H9 (cell line): ENCODE data around the gene SLC9A1. TPM values are rescaled to one million over a fixed set of nuclear protein-coding genes. Genes with fewer than 3 reads are reported as not detected.
A peak's percentile ranks its signal among the peaks of the same experiment; 100 is the strongest.

Experiments used
- DNase-seq: peaks from one replicate; pipeline ENCODE4 v3.0.0-alpha.2; 2017
- H2AFZ ChIP-seq: one replicate; pipeline ENCODE4 v1.6.1; 2013; ENCODE audit warnings: mild to moderate bottlenecking, low read length, control low read depth, moderate library complexity
- H2AK5ac ChIP-seq: 2 replicates; pipeline ENCODE4 v1.6.1; 2013; ENCODE audit warnings: low read length, control low read depth, mixed read lengths; ENCODE audit not compliant: insufficient read length
- H2BK120ac ChIP-seq: one replicate; pipeline ENCODE4 v1.6.1; 2013; ENCODE audit warnings: low read depth, mild to moderate bottlenecking, low read length, control low read depth, inconsistent platforms; ENCODE audit not compliant: poor library complexity, severe bottlenecking
- H2BK12ac ChIP-seq: 2 replicates; pipeline ENCODE4 v1.6.1; 2013; ENCODE audit warnings: low read length, control low read depth, mixed read lengths, low read depth; ENCODE audit not compliant: insufficient read length
- H2BK15ac ChIP-seq: 2 replicates; pipeline ENCODE4 v1.6.1; 2013; ENCODE audit warnings: low read depth, low read length, control low read depth
- H2BK20ac ChIP-seq: one replicate; pipeline ENCODE4 v1.6.1; 2013; ENCODE audit warnings: low read depth, mild to moderate bottlenecking, low read length, control low read depth, inconsistent platforms; ENCODE audit not compliant: poor library complexity, severe bottlenecking
- H2BK5ac ChIP-seq: 2 replicates; pipeline ENCODE4 v1.6.1; 2013; ENCODE audit warnings: low read length, control low read depth, mixed read lengths; ENCODE audit not compliant: insufficient read length
- H3K14ac ChIP-seq: 2 replicates; pipeline ENCODE4 v1.6.1; 2013; ENCODE audit warnings: low read length, control low read depth; ENCODE audit not compliant: insufficient read depth
- H3K18ac ChIP-seq: 2 replicates; pipeline ENCODE4 v1.6.1; 2013; ENCODE audit warnings: low read depth, mild to moderate bottlenecking, mixed read lengths, low read length, control low read depth; ENCODE audit not compliant: insufficient read length
- H3K23ac ChIP-seq: 2 replicates; pipeline ENCODE4 v1.6.1; 2013; ENCODE audit warnings: low read length, control low read depth, mixed read lengths, low read depth; ENCODE audit not compliant: insufficient read length
- H3K23me2 ChIP-seq: 2 replicates; pipeline ENCODE4 v1.6.1; 2013; ENCODE audit warnings: low read depth, mild to moderate bottlenecking, mixed read lengths, low read length, control low read depth; ENCODE audit not compliant: insufficient read length, poor library complexity, severe bottlenecking
- H3K27ac ChIP-seq: 2 replicates; pipeline ENCODE4 v1.5.1; 2013; ENCODE audit warnings: low read length, control low read depth, mixed read lengths, low read depth; ENCODE audit not compliant: insufficient read length
- H3K27me3 ChIP-seq: 2 replicates; pipeline ENCODE4 v1.6.1; 2013; ENCODE audit warnings: low read length, control low read depth, inconsistent platforms; ENCODE audit not compliant: insufficient read depth
- H3K4ac ChIP-seq: 2 replicates; pipeline ENCODE4 v1.6.1; 2013; ENCODE audit warnings: low read depth, mild to moderate bottlenecking, control low read depth, inconsistent platforms, low read length, moderate library complexity
- H3K4me1 ChIP-seq: 2 replicates; pipeline ENCODE4 v1.6.1; 2013; ENCODE audit warnings: low read length, control low read depth, inconsistent platforms; ENCODE audit not compliant: insufficient read depth
- H3K4me2 ChIP-seq: 2 replicates; pipeline ENCODE4 v1.6.1; 2013; ENCODE audit warnings: low read length, control low read depth, mixed read lengths; ENCODE audit not compliant: insufficient read length, insufficient read depth
- H3K56ac ChIP-seq: 2 replicates; pipeline ENCODE4 v1.6.1; 2013; ENCODE audit warnings: low read depth, mild to moderate bottlenecking, mixed read lengths, low read length, control low read depth; ENCODE audit not compliant: insufficient read length
- H3K79me1 ChIP-seq: 2 replicates; pipeline ENCODE4 v1.6.1; 2013; ENCODE audit warnings: low read depth, mild to moderate bottlenecking, moderate library complexity, low read length, control low read depth, inconsistent platforms; ENCODE audit not compliant: insufficient read depth, poor library complexity, severe bottlenecking
- H3K79me2 ChIP-seq: 2 replicates; pipeline ENCODE4 v1.6.1; 2013; ENCODE audit warnings: low read length, control low read depth, inconsistent platforms; ENCODE audit not compliant: insufficient read depth
- H3K9ac ChIP-seq: 2 replicates; pipeline ENCODE4 v1.6.1; 2013; ENCODE audit warnings: low read length, control low read depth, mixed read lengths; ENCODE audit not compliant: insufficient read length; ENCODE audit errors: extremely low read depth
- H3K9me3 ChIP-seq: one replicate; pipeline ENCODE4 v1.6.1; 2013; ENCODE audit warnings: low read depth, low read length, inconsistent platforms; ENCODE audit not compliant: control insufficient read depth
- H3T11ph ChIP-seq: one replicate; pipeline ENCODE4 v1.6.1; 2013; ENCODE audit warnings: mild to moderate bottlenecking, low read length, control low read depth, inconsistent platforms
- H4K20me1 ChIP-seq: one replicate; pipeline ENCODE4 v1.6.1; 2013; ENCODE audit not compliant: control insufficient read depth, insufficient read length, insufficient read depth
- H4K5ac ChIP-seq: 2 replicates; pipeline ENCODE4 v1.6.1; 2013; ENCODE audit warnings: low read depth, mild to moderate bottlenecking, mixed read lengths, low read length, control low read depth; ENCODE audit not compliant: insufficient read length
- H4K8ac ChIP-seq: replicated peaks from 2 replicates; pipeline ENCODE4 v1.6.1; 2013; ENCODE audit warnings: low read length, control low read depth, mixed read lengths, low read depth; ENCODE audit not compliant: insufficient read length
- H4K91ac ChIP-seq: 2 replicates; pipeline ENCODE4 v1.6.1; 2013; ENCODE audit warnings: low read depth, mild to moderate bottlenecking, moderate library complexity, mixed read lengths, low read length, control low read depth; ENCODE audit not compliant: insufficient read length
- H3K27ac Mint-ChIP-seq, 3 experiments: 2 replicates in 2 of 3; 3 replicates in 1 of 3; pipeline ENCODE4 v1.8.0; 2020 to 2021; ENCODE audit warnings: mixed read lengths in 3 of 3, mild to moderate bottlenecking in 1 of 3, moderate library complexity in 1 of 3
- H3K27me3 Mint-ChIP-seq: 2 replicates; pipeline ENCODE4 v1.8.0; 2021; ENCODE audit warnings: low read depth, mild to moderate bottlenecking, moderate library complexity, mixed read lengths
- H3K36me3 Mint-ChIP-seq, 3 experiments: 2 replicates in 2 of 3; 3 replicates in 1 of 3; pipeline ENCODE4 v1.8.0; 2020 to 2021; ENCODE audit warnings: low read depth in 3 of 3, mixed read lengths in 3 of 3; ENCODE audit not compliant: insufficient read depth in 1 of 3
- H3K4me1 Mint-ChIP-seq, 2 experiments: 2 replicates each; pipeline ENCODE4 v1.8.0; 2020; ENCODE audit warnings: mixed read lengths in 2 of 2
- H3K4me3 Mint-ChIP-seq, 2 experiments: 2 replicates in 1 of 2; 3 replicates in 1 of 2; pipeline ENCODE4 v1.8.0; 2020 to 2021; ENCODE audit warnings: mild to moderate bottlenecking in 2 of 2, mixed read lengths in 2 of 2, moderate library complexity in 1 of 2
- H3K9me3 Mint-ChIP-seq, 2 experiments: 2 replicates in 1 of 2; 3 replicates in 1 of 2; pipeline ENCODE4 v1.8.0; 2020; ENCODE audit warnings: mild to moderate bottlenecking in 2 of 2, mixed read lengths in 2 of 2, moderate library complexity in 1 of 2
- WGBS: extraction: QIAGEN DNeasy Blood & Tissue Kit; methylation state at CpG from one replicate; pipeline ENCODE4 v1.1.7; 2013; ENCODE audit warnings: missing lambda C conversion rate, low lambda C conversion rate, mixed read lengths; ENCODE audit not compliant: insufficient read length; ENCODE audit errors: extremely low coverage; 5-methylcytosine and 5-hydroxymethylcytosine counted together
- total RNA-seq: library from RNA; stranded (reverse); gene quantifications from 2 replicates; pipeline ENCODE4 v1.2.1, GENCODE V29; 2021
- TF ChIP-seq, protein P1 (sequence below): fragments of 200-600 bp; sonication (generic); conservative IDR thresholded peaks from 3 replicates; pipeline ENCODE4 v1.8.0; 2021; ENCODE audit warnings: antibody characterized with exemption, mild to moderate bottlenecking

Gene SLC9A1
- total RNA-seq, 1 experiment from 2014 or later: 20.8 TPM

DNA sequence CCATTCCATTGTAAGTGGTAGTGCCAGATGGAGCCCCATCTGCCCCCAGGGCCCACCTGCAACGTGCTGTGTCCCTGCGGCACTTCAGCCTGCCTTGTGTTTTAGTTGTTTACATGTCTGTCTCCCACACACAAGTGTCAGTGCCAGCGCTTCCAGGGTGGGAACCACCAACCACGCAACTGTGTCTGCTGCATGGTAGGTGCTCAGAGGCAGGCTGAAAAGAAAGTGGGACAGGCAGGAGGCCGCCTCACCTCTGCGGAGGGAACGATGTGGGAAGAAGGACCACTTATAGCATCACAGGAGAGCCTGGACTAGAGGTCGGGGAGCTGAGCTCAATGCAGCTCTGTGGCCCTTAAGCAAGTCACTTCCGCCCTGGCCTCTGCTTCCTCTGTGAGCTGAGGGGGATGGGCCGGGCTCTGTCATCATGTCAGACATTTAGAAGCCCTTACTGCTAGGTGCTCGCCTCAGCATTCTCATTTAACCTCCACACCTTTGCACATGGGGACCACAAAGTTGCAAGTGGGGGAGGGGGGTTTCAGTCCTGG lies 17.9 kb downstream of the SLC9A1 start:
- no peaks in the 10 kb centered on the region for H3K23me2 ChIP-seq
- H3K27me3 ChIP-seq: no peaks in the 10 kb centered on the region
- H3K9ac ChIP-seq: no peak overlapping the region
- H3K18ac ChIP-seq: no peak overlapping the region
- peaks cover 0 to 8% (median 0%) of the 10 kb centered on the region in 3 experiments; a peak in 3 of 7 replicates for H3K36me3 Mint-ChIP-seq
- no peak overlapping the region for H4K5ac ChIP-seq
- H4K8ac ChIP-seq: no peak overlapping the region
- H2BK20ac ChIP-seq: no peak overlapping the region
- no peak overlapping the region for H3K4ac ChIP-seq
- no peak overlapping the region for H4K91ac ChIP-seq
- peak overlapping the region in 2 of 3 experiments; percentile 55 to 82; a peak in 3 of 7 replicates for H3K27ac Mint-ChIP-seq
- H3K4me3 Mint-ChIP-seq: no peak overlapping the region
- H3T11ph ChIP-seq: no peak overlapping the region
- H3K56ac ChIP-seq: no peak overlapping the region
- H2AFZ ChIP-seq: no peak overlapping the region
- H2BK5ac ChIP-seq: no peak overlapping the region
- H3K9me3 Mint-ChIP-seq: no peaks in the 10 kb centered on the region
- no peaks in the 10 kb centered on the region for H3K79me1 ChIP-seq
- H2BK12ac ChIP-seq: no peak overlapping the region
- no peak overlapping the region for H3K27ac ChIP-seq
- no CpG with 5 or more reads among the region's 11 CpGs for WGBS
- no peaks in the 10 kb centered on the region for H3K79me2 ChIP-seq
- H3K4me1 ChIP-seq: peaks cover 12% of the 10 kb centered on the region
- no peak overlapping the region for H2AK5ac ChIP-seq
- TF ChIP-seq, protein P1, sequence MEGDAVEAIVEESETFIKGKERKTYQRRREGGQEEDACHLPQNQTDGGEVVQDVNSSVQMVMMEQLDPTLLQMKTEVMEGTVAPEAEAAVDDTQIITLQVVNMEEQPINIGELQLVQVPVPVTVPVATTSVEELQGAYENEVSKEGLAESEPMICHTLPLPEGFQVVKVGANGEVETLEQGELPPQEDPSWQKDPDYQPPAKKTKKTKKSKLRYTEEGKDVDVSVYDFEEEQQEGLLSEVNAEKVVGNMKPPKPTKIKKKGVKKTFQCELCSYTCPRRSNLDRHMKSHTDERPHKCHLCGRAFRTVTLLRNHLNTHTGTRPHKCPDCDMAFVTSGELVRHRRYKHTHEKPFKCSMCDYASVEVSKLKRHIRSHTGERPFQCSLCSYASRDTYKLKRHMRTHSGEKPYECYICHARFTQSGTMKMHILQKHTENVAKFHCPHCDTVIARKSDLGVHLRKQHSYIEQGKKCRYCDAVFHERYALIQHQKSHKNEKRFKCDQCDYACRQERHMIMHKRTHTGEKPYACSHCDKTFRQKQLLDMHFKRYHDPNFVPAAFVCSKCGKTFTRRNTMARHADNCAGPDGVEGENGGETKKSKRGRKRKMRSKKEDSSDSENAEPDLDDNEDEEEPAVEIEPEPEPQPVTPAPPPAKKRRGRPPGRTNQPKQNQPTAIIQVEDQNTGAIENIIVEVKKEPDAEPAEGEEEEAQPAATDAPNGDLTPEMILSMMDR: no peak
- H3K14ac ChIP-seq: no peak overlapping the region
- H2BK120ac ChIP-seq: no peak overlapping the region
- H2BK15ac ChIP-seq: no peak overlapping the region
- H3K23ac ChIP-seq: no peak overlapping the region
- DNase-seq: peak; percentile 46
- H4K20me1 ChIP-seq: no peaks in the 10 kb centered on the region
- peaks cover 37 to 43% of the 10 kb centered on the region in 2 experiments for H3K4me1 Mint-ChIP-seq
- no peaks in the 10 kb centered on the region; the same call in 1 of the 2 replicates for H3K27me3 Mint-ChIP-seq
- no peak overlapping the region for H3K4me2 ChIP-seq
- H3K9me3 ChIP-seq: no peaks in the 10 kb centered on the region
